HUES6 (cell line): ENCODE data around the gene KLF6.
"Not testable (repeated sequence)": the region's sequence is repeated elsewhere in the genome, so short reads cannot be mapped to it uniquely, and the experiment has no call there.

ENCODE experiments used
- H3K27ac ChIP-seq: 2 replicates; pipeline ENCODE4 v1.7.0; 2013; ENCODE audit warnings: low read depth, mild to moderate bottlenecking, low read length, inconsistent platforms
- H3K27me3 ChIP-seq: 2 replicates; pipeline ENCODE4 v1.6.1; 2013; ENCODE audit warnings: low read length; ENCODE audit not compliant: control insufficient read depth, insufficient read depth
- H3K36me3 ChIP-seq: 2 replicates; pipeline ENCODE4 v1.6.1; 2013; ENCODE audit warnings: low read length; ENCODE audit not compliant: control insufficient read depth, insufficient read depth
- H3K4me1 ChIP-seq: 2 replicates; pipeline ENCODE4 v1.6.1; 2013; ENCODE audit warnings: low read length; ENCODE audit not compliant: control insufficient read depth, insufficient read depth
- H3K4me3 ChIP-seq: 2 replicates; pipeline ENCODE4 v1.5.1; 2013; ENCODE audit warnings: low read depth, low read length
- H3K9ac ChIP-seq: one replicate; pipeline ENCODE4 v1.6.1; 2013; ENCODE audit warnings: mild to moderate bottlenecking, low read length
- H3K9me3 ChIP-seq: 2 replicates; pipeline ENCODE4 v1.6.1; 2013; ENCODE audit warnings: low read depth, low read length; ENCODE audit not compliant: control insufficient read depth, insufficient read depth

The KLF6 gene

DNA sequence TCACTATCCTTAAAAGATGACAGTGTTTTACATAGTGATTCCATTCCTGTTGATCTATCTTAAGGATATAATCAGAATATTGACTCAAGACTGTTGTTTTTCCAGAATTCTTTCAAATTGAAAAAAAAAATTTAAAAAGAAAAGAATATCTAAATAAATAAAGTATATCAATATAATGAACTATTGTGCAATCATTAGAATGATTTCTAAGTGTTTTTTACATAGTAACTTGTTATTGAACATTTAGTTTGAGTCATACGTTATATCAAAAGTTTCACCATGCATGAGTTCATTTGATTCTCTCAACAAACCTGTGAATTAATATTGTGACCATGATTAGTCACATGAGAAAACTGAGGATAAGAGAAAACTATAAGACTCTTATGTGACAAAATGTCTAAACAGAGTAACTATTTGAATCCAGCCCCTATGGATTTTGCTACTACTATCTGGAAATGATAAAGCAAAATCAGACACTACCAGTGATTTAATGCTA is 46.1 kb downstream of the KLF6 start:
- H3K9me3 ChIP-seq: peaks cover 8% of the 10 kb centered on the region; the same call in 1 of the 2 replicates
- H3K36me3 ChIP-seq: no peaks in the 10 kb centered on the region
- H3K27ac ChIP-seq: no peak overlapping the region
- no peak overlapping the region for H3K4me3 ChIP-seq
- no peak overlapping the region for H3K9ac ChIP-seq
- no peaks in the 10 kb centered on the region; the same call in 1 of the 2 replicates for H3K4me1 ChIP-seq
- H3K27me3 ChIP-seq: no peaks in the 10 kb centered on the region

DNA sequence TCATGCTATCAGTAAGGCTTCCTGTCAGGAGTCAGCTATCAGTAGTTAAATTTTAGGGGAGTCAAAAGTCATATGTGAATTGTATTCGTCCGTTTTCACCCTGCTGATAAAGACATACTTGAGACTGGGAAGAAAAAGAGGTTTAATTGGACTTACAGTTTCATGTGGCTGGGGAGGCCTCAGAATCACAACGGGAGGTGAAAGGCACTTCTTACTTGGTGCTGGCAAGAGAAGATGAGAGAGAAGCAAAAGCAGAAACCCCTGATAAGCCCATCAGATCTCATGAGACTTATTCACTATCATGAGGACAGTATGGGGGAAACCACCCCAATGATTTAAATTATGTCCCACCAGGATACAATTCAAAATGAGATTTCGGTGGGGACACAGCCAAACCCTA is 47.1 kb downstream of the KLF6 start:
- no peak overlapping the region for H3K27ac ChIP-seq
- no peak overlapping the region for H3K9ac ChIP-seq
- H3K4me1 ChIP-seq: no peaks in the 10 kb centered on the region; the same call in 1 of the 2 replicates

DNA sequence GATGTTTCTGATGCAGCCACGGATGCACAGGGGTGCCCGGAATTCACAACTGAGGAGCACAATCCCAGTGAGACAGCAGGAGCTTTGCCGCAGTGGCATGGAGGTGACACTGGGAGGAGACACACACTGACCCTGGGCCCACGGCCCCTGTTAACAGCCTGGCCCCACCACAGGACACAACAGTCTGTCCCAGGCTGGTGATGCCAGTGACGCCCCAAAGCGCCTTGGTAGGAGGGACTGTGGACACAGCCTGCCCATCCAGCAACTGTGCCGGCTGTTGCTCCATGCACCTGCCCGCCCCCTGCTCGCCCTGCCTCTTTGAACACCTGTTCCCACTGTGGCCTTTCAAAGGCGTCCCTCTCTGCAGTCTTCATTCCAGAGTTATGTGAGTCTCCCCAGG is 49.8 kb downstream of the KLF6 start:
- Histone ChIP-seq H3K27ac (no peak overlapping the region), H3K9ac (no peak overlapping the region), H3K36me3 (no peaks in the 10 kb centered on the region), H3K9me3 (peaks cover 2% of the 10 kb centered on the region; the same call in 1 of the 2 replicates), H3K27me3 (no peaks in the 10 kb centered on the region), H3K4me3 (no peak overlapping the region), H3K4me1 (no peaks in the 10 kb centered on the region; the same call in 1 of the 2 replicates)

More for the DNA sequence above, 47.1 kb downstream of the KLF6 start:
- peaks cover 8% of the 10 kb centered on the region; the same call in 1 of the 2 replicates for H3K9me3 ChIP-seq
- H3K27me3 ChIP-seq: no peaks in the 10 kb centered on the region
- no peaks in the 10 kb centered on the region for H3K36me3 ChIP-seq
- H3K4me3 ChIP-seq: no peak overlapping the region

DNA sequence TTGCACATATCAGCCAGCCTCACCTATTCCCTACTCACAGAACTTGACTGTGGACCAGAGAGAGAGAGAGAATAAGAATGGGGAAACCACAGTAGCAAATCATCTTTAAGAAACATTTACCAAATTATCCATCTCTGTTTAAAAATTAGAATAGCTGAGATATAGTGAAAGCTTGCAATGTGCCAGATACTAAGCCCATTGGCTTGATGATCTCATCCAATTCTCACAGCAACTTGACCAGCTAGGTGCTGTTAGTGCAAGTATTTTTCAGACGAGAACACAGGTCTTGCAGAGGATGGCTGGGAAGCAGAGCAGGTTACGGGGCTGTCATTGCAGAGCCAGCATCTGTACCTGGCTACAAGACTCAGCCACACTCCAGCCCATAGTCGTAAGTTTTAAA is 50.9 kb downstream of the KLF6 start:
- Histone ChIP-seq H3K4me3 (no peak overlapping the region), H3K27ac (no peak overlapping the region), H3K9ac (no peak overlapping the region), H3K36me3 (no peaks in the 10 kb centered on the region), H3K27me3 (no peaks in the 10 kb centered on the region), H3K9me3 (peaks cover 2% of the 10 kb centered on the region; the same call in 1 of the 2 replicates), H3K4me1 (no peaks in the 10 kb centered on the region)

DNA sequence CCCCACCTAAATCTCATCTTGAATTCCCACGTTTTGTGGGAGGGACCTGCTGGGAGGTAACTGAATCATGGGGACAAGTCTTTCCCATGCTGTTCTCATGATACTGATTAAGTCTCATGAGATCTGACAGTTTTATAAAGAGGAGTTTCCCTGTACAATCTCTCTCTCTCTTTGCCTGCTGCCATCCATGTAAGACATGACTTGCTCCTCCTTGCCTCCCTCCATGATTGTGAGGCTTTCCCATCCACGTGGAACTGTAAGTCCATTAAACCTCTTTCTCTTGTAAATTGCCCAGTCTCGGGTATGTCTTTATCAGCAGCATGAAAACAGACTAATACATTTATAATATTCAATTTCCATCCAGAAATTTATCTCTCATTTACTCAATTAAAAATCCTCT is 52.8 kb downstream of the KLF6 start:
- H3K36me3 ChIP-seq, H3K27ac ChIP-seq, H3K9ac ChIP-seq, H3K4me3 ChIP-seq, H3K9me3 ChIP-seq, H3K4me1 ChIP-seq, H3K27me3 ChIP-seq: not testable (repeated sequence)

DNA sequence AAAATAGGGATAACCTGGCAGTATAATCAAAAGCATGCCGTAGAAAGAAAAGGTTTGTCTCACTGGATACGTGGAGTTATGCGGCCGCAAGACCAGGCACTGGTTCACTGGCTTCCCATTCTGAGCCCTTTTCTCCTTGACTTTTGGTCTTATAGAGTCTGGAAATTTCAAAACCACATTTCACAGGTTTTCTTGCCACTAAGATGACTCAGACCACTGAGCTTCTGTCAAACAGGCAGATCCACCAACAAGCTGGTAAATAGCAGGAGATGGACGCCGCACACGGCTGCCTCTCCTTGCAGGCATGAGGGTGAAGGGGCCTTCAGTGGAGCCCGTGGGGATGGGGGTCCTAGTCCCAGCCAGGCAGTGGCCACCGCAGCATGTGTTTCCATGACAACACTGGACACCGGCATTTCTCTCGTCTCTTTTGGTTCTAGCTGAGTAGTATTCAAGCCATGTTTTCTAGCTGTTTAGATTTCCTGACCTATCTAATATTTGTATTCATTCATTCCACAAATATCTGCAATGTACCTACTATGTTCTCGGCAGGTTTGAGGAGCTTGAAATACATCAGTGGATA is 55.5 kb downstream of the KLF6 start:
- H3K4me1 ChIP-seq: no peaks in the 10 kb centered on the region
- H3K27me3 ChIP-seq: no peaks in the 10 kb centered on the region
- no peaks in the 10 kb centered on the region for H3K36me3 ChIP-seq
- H3K27ac ChIP-seq: no peak overlapping the region
- no peak overlapping the region for H3K9ac ChIP-seq
- H3K4me3 ChIP-seq: no peak overlapping the region
- peaks cover 2% of the 10 kb centered on the region; the same call in 1 of the 2 replicates for H3K9me3 ChIP-seq

DNA sequence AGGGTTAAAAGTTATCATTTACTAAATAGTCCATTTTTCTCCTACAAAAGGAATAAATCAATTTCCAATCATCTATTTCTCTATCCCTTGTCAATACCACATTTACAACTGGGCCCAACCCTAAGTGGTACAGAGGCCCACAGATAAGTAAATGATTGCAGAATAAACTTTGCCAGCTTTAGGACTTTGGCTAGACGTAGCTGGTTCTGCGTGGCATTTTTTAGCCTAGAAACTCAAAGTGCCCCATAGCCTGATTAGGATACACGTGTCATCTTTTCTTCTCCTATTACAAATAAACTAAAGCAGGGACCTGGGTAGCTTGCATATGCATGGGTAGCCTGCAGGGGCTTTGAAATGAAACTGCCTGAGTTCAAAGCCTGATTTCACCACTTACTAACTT is 56.4 kb downstream of the KLF6 start:
- no peaks in the 10 kb centered on the region for H3K27me3 ChIP-seq
- peaks cover 2% of the 10 kb centered on the region; the same call in 1 of the 2 replicates for H3K9me3 ChIP-seq
- no peak overlapping the region for H3K27ac ChIP-seq
- H3K4me1 ChIP-seq: no peaks in the 10 kb centered on the region
- no peaks in the 10 kb centered on the region for H3K36me3 ChIP-seq
- H3K9ac ChIP-seq: no peak overlapping the region
- no peak overlapping the region for H3K4me3 ChIP-seq

DNA sequence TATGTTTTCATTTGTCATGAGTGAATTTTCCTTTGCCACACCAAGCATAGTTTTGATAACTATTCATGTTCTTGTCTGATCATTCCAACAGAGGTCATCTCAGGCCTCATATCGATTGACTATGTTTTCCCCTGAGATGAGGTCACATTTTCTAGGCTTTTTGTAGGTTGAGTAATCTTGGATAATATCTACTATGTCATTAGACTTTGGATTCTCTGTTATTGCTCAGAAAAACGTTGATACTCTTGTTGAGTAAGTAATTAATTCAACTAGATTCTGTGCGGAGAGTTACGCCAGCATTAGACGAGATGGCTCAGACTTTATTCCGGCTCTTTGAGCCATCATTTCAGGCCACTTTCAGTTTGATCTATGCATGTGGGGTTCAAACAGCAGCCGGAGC is 57.7 kb downstream of the KLF6 start:
- Histone ChIP-seq H3K27me3 (no peaks in the 10 kb centered on the region), H3K9me3 (no peaks in the 10 kb centered on the region), H3K36me3 (no peaks in the 10 kb centered on the region), H3K9ac (no peak overlapping the region), H3K4me1 (no peaks in the 10 kb centered on the region), H3K27ac (no peak overlapping the region), H3K4me3 (no peak overlapping the region)
